Small intestine (tissue), 7 donors: ENCODE data around the gene PPP2R5B. TPM values are rescaled to one million over a fixed set of nuclear protein-coding genes. Genes with fewer than 3 reads are reported as not detected.

Experiments used
- DNase-seq, 2 donors: peaks; one replicate each; pipeline versions ENCODE4 v3.0.0 to v3.0.0-alpha.2; 2013
- FAIRE-seq: peaks from 2 replicates; lab custom pipeline; 2012; peaks lifted over from hg19 to GRCh38; lab: Jason Lieb, UNC
- H3K27ac ChIP-seq, 3 donors: one replicate each; pipeline ENCODE4 v1.5.1; 2013; ENCODE audit warnings: low read length in 2 of 3, mild to moderate bottlenecking in 2 of 3, control low read depth in 1 of 3, inconsistent platforms in 1 of 3, low read depth in 1 of 3, moderate library complexity in 1 of 3
- H3K27me3 ChIP-seq, 3 donors: one replicate each; pipeline ENCODE4 v1.6.1; 2013; ENCODE audit warnings: low read length in 3 of 3, inconsistent platforms in 1 of 3; ENCODE audit not compliant: control insufficient read depth in 3 of 3, insufficient read depth in 3 of 3
- H3K36me3 ChIP-seq, 3 donors: one replicate each; pipeline ENCODE4 v1.6.1; 2013; ENCODE audit warnings: low read length in 3 of 3, inconsistent platforms in 1 of 3, low read depth in 1 of 3, mild to moderate bottlenecking in 1 of 3, moderate library complexity in 1 of 3; ENCODE audit not compliant: control insufficient read depth in 3 of 3, insufficient read depth in 2 of 3
- H3K4me1 ChIP-seq, 3 donors: one replicate each; pipeline ENCODE4 v1.6.1; 2013; ENCODE audit warnings: low read length in 2 of 3, inconsistent platforms in 1 of 3, low read depth in 1 of 3, mild to moderate bottlenecking in 1 of 3, moderate library complexity in 1 of 3; ENCODE audit not compliant: control insufficient read depth in 3 of 3, insufficient read depth in 2 of 3
- H3K4me3 ChIP-seq, 3 donors: one replicate each; pipeline ENCODE4 v1.5.1; 2013; ENCODE audit warnings: low read length in 3 of 3, control low read depth in 1 of 3, inconsistent platforms in 1 of 3, low read depth in 1 of 3, mild to moderate bottlenecking in 1 of 3, moderate library complexity in 1 of 3
- H3K9me3 ChIP-seq, 2 donors: one replicate each; pipeline ENCODE4 v1.6.1; 2013; ENCODE audit warnings: low read depth in 1 of 2, low read length in 1 of 2; ENCODE audit not compliant: control insufficient read depth in 2 of 2, insufficient read depth in 1 of 2
- WGBS, 3 donors: extraction: QIAGEN DNeasy Blood & Tissue Kit; methylation state at CpG; one replicate each; pipeline ENCODE4 v1.1.7; 2013; 5-methylcytosine and 5-hydroxymethylcytosine counted together
- polyA plus RNA-seq, 4 donors: library from polyadenylated mRNA; stranded (reverse) in 3 of 4; unstranded in 1 of 4; fragments of 200-250 nt in 3 of 4; fragments of 120-200 nt in 1 of 4; gene quantifications; one replicate each; pipeline versions ENCODE4 v1.2.1 to v1.2.3, GENCODE V29; 2013
- donor health status: healthy with polysubstance abuse.
- donor health status: control.
- donor health status: control.
- donor health status: Bipolar disorder and iron deficiency.
- donor health status: healthy.

Gene PPP2R5B
- polyA plus RNA-seq, 4 donors: 8.2 to 15.9 (median 13.6) TPM

DNA sequence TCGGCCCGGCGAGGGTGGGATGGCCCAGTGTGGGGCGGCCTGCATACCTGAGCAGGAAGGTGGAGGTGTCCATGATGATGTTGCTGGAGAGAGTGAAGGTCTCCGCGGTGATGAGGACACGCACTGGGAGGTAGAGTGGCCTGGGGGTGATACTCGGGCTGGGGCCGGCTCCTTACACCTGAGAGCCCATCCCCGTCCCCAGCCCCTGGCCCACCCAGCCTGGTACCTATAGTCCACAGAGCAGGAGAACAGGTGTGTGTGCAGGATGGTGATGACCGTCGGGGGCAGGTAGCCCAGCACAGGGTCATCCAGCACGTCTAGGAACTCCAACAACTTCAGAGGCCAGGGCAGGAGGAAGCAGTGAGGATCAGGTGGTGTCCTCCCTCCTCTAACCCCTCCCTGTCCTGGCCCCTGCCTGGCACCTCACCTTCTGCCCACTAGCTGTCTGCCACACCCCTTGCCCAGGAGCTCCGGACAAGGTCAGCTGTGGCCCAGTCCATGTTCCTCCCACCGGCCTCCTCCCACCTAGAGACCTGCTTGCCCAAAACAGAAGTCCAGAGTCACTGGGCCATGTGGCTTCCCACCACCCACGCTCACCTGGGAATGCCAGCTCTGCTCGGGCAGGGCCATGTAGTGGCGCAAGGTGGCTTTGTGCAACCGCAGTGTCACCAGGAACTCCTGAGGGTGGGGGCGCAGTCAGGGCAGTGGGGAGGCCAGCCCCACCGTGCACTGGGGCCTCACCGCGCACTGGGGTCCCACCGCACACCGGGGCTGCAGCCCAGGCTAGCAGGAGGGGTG, 18.8 kb upstream of the PPP2R5B start:
- H3K36me3 ChIP-seq: peaks cover 39 to 88% (median 45%) of the 10 kb centered on the region in 3 donors
- H3K9me3 ChIP-seq: no peaks in the 10 kb centered on the region
- H3K4me1 ChIP-seq: no peaks in the 10 kb centered on the region
- H3K27me3 ChIP-seq: no peaks in the 10 kb centered on the region
- no peak for DNase-seq
- WGBS, 3 donors: 93 to 95% (median 95%) methylated on average over 23 to 25 of the region's 25 CpGs
- H3K27ac ChIP-seq: no peak overlapping the region
- FAIRE-seq: no peak
- H3K4me3 ChIP-seq: no peak overlapping the region

DNA sequence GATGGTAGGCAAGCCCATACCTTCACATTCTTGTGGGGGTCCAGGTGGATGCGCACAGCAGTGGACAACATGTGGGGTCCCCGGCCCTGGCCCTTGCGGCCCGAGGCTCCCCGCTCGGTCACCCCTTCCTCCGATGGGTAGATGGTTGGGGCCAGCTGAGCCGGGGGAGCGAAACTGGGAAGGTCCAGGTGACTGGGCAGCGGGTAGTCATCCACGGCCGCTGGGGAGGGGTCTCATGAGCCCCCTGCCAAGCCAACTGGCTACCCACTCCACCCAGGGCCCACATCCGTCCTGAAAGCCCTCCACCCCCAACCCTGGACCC, 18.2 kb upstream of the PPP2R5B start:
- peaks cover 39 to 88% (median 42%) of the 10 kb centered on the region in 3 donors for H3K36me3 ChIP-seq
- no peak for DNase-seq
- H3K27me3 ChIP-seq: no peaks in the 10 kb centered on the region
- H3K4me1 ChIP-seq: no peaks in the 10 kb centered on the region
- no peaks in the 10 kb centered on the region for H3K9me3 ChIP-seq
- FAIRE-seq: no peak
- H3K4me3 ChIP-seq: no peak overlapping the region
- 97 to 99% (median 98%) methylated on average over 13 of the region's 13 CpGs for WGBS, 3 donors
- no peak overlapping the region for H3K27ac ChIP-seq

DNA sequence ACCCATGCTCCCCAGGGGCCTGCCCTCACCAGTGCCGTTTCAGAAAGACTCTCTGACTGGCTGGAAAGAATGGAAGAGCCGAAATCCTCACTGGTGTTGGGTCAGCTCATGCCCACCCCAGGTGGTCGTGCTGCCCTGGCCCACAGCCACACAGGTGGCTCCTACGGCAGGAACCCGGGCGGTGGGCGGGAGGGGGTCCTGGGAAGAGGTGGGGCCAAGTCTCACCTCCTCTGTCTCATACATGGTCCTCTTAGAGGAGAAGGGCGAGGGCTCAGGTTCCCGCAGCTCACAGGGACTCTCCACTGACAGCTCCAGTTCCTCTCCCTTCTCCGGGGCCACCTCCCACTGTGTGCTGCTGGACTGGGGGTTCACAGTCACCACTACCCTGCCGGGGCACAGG, 15.7 kb upstream of the PPP2R5B start:
- DNase-seq (no peak), FAIRE-seq (no peak)
- Histone ChIP-seq H3K36me3 (peaks cover 27 to 89% (median 38%) of the 10 kb centered on the region in 3 donors), H3K9me3 (no peaks in the 10 kb centered on the region), H3K27me3 (no peaks in the 10 kb centered on the region), H3K27ac (no peak overlapping the region), H3K4me3 (no peak overlapping the region), H3K4me1 (no peaks in the 10 kb centered on the region)
- 90 to 91% (median 91%) methylated on average over 10 to 11 of the region's 11 CpGs for WGBS, 3 donors

DNA sequence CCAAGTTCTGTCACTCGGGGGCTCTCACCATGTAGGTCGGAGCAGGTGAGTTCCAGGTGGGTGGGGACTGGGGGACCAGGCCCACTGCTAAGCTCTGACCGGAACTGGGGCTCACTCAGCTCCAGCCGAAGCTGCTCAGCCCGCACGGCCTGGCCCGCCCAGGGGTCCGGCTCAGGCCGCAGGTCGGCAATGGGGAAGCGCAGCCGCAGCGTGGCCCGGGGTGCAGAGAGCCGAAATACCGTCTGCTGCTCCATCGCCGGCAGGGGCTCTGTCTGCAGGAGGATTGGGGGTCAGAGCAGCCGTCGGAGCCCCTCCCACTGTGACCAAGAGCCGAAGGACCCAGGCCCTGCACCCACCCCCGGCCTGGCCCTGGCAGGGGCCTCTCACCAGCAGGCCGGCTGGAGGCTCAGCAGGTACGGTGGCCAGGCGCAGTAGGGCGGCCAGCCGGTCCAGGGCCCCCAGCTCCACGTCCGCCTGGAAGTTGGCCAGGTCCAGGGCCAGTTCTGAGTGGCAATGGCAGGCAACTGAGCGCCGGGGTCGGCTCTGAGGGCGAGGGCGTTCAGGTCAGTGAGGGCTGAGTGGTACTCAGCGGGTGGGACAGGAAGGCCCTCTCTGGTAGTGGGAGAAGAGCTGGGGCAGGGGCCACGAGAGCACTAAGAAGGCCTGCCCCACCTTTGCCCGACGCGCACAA, 14.7 kb upstream of the PPP2R5B start:
- H3K36me3 ChIP-seq: peaks cover 30 to 95% (median 38%) of the 10 kb centered on the region in 3 donors
- WGBS, 3 donors: 91 to 94% (median 92%) methylated on average over 35 to 39 of the region's 39 CpGs

DNA sequence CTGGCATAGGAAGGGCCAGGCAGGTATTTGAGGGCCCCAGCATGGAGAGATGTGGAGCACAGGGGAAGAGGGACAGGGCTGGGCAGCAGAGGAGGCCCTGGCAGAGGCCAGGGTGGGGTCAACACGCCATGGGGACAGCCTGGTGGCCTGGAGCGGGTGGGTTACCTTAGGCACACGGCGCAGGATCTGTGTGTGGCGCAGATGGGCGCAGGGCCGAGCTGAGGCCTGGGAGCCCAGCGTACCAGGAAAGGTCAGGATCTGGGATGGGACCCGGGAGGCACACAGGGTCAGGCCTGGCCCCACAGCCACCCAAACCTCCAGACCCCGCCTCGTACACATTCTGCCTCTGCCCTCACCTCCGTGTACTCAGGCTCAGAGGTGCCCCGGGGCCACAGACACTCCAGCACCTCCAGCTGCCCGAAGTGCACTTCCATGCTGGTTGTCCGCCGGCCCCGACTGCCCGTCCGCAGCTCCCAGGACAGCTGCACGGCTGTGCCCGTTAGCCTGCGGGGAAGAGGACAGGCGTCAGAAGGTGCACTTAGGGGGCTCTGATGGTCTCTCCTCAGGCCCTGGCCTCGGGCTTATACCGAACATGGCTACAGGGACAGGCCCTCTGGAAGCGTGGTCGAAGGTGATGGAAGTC, 13.9 kb upstream of the PPP2R5B start:
- no peak for FAIRE-seq
- no peak for DNase-seq
- Histone ChIP-seq H3K27ac (no peak overlapping the region), H3K4me3 (no peak overlapping the region), H3K36me3 (peaks cover 26 to 92% (median 36%) of the 10 kb centered on the region in 3 donors), H3K27me3 (no peaks in the 10 kb centered on the region), H3K4me1 (peaks cover 0 to 5% (median 0%) of the 10 kb centered on the region in 3 donors), H3K9me3 (no peaks in the 10 kb centered on the region)
- WGBS, 3 donors: 94 to 96% (median 95%) methylated on average over 23 to 27 of the region's 27 CpGs

More for the DNA sequence above, 14.7 kb upstream of the PPP2R5B start:
- H3K4me3 ChIP-seq: no peak overlapping the region
- H3K4me1 ChIP-seq: no peaks in the 10 kb centered on the region
- H3K27ac ChIP-seq: no peak overlapping the region
- DNase-seq (no peak), FAIRE-seq (no peak)
- no peaks in the 10 kb centered on the region for H3K27me3 ChIP-seq
- H3K9me3 ChIP-seq: no peaks in the 10 kb centered on the region

DNA sequence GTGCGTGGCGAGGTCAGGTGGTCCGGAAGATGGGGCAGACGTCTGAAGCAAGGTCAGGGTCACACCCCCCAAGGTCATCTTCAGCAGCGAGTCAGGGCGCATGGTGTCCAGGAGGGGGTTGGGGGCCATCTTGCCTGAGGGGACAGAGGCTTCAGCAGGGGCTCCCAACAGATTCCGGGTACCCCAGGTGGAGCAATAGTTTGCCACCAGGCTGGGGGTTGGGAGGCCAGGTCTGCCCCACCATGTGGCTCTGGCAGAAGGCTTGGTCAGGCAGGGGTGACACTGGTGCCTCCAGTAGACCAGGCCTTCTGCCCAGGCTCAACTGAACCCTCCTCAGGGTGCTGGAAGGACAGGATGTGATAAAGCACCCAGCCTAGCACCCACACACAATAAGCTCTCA, 13.3 kb upstream of the PPP2R5B start:
- FAIRE-seq (no peak), DNase-seq (no peak)
- Histone ChIP-seq H3K9me3 (no peaks in the 10 kb centered on the region), H3K4me1 (peaks cover 0 to 11% (median 0%) of the 10 kb centered on the region in 3 donors), H3K36me3 (peaks cover 22 to 87% (median 34%) of the 10 kb centered on the region in 3 donors), H3K27me3 (no peaks in the 10 kb centered on the region), H3K4me3 (no peak overlapping the region), H3K27ac (no peak overlapping the region)
- WGBS, 3 donors: 87 to 95% (median 92%) methylated on average over 7 of the region's 7 CpGs

DNA sequence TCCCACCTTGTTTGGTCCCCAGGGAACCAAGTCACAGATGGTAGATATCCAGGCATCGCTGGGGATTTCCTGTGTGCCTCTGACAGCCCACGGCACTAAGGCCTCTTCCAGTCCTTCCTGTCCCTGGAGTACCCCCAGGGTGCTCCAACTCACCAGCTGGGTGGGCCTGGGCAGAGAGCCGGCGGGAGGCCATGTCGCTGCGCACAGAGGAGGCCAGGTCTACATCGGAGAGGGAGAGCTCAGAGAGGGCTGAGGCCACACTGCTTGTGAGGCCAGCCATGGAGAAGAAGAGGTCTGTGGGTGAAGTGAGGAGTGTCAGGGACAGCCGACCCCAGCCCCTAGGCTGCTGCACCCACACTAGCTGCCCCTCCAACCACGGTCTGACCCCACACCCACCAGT, 12.8 kb upstream of the PPP2R5B start:
- FAIRE-seq (no peak), DNase-seq (no peak)
- Histone ChIP-seq H3K27me3 (no peaks in the 10 kb centered on the region), H3K27ac (no peak overlapping the region), H3K4me3 (no peak overlapping the region), H3K9me3 (no peaks in the 10 kb centered on the region), H3K4me1 (peaks cover 0 to 15% (median 0%) of the 10 kb centered on the region in 3 donors), H3K36me3 (peaks cover 17 to 81% (median 34%) of the 10 kb centered on the region in 3 donors)
- 87 to 97% (median 94%) methylated on average over 9 of the region's 9 CpGs for WGBS, 3 donors

DNA sequence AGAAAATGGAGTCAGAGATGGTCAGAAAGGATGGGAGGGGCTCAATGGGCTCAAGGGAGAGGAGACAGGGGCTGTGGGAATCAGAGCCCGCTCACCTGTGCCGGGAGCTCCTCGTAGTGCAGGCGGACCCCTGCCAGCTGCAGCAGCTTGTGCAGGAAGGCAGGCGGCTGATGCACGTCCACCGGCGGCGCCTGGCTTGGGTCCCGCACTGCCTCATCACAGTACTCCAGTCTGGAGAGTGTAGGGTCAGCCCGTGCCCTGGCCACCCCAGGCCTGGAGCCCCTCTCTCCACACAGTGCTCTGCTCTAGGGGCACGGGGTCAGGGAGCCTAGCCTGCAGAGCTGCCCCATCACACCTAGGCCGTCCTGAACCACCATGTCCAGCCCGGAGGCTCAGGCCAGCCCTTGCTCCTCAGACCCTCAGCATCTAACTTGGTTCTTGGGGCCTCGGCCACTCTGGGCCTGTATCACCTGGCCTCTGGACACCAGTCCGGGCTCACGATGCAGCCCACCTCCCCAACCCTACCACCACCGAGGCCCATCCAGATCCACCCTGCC, 11.2 kb upstream of the PPP2R5B start:
- DNase-seq (no peak), FAIRE-seq (no peak)
- Histone ChIP-seq H3K27ac (no peak overlapping the region), H3K9me3 (no peaks in the 10 kb centered on the region), H3K4me1 (peaks cover 0 to 16% (median 0%) of the 10 kb centered on the region in 3 donors), H3K27me3 (no peaks in the 10 kb centered on the region), H3K36me3 (peaks cover 10 to 67% (median 24%) of the 10 kb centered on the region in 3 donors), H3K4me3 (no peak overlapping the region)
- WGBS, 3 donors: 89 to 91% (median 90%) methylated on average over 16 to 18 of the region's 18 CpGs
